Activated CD8-positive, alpha-beta T cell treated with anti-CD3 and anti-CD28 coated beads, Interleukin-2, amount 10 ng/mL, durations not matched to agents 7 days and 5 days (primary cell): ENCODE data around the gene UBC. TPM values are rescaled to one million over a fixed set of nuclear protein-coding genes. Genes with fewer than 3 reads are reported as not detected.
"Not testable (repeated sequence)": the region's sequence is repeated elsewhere in the genome, so short reads cannot be mapped to it uniquely, and the experiment has no call there.

Experiments
- ATAC-seq: fragments of 150-1000 bp; cut with Tn5 transposase; one replicate; pipeline ENCODE4 v1.10.0; 2021; ENCODE audit warnings: moderate library complexity
- CTCF ChIA-PET: fragments of 350-600 bp; sonication (Branson Sonifier 250); formaldehyde crosslinking; loops from one replicate; lab custom pipeline; 2021; ENCODE audit warnings: antibody characterized with exemption; lab: Charles Lee
- POLR2A ChIA-PET: fragments of 350-600 bp; sonication (Branson Sonifier 250); formaldehyde crosslinking; loops from one replicate; lab custom pipeline; 2021; ENCODE audit warnings: antibody characterized with exemption; lab: Charles Lee
- DNase-seq: peaks from one replicate; pipeline ENCODE4 v3.0.0-alpha.2; 2020
- H3K27ac Mint-ChIP-seq: one replicate; pipeline ENCODE4 v1.8.0; 2021; ENCODE audit warnings: mild to moderate bottlenecking, mixed read lengths
- H3K27me3 Mint-ChIP-seq: one replicate; pipeline ENCODE4 v1.8.0; 2021; ENCODE audit warnings: low read depth, mixed read lengths
- H3K36me3 Mint-ChIP-seq: one replicate; pipeline ENCODE4 v1.8.0; 2021; ENCODE audit warnings: low read depth, mixed read lengths
- H3K4me1 Mint-ChIP-seq: one replicate; pipeline ENCODE4 v1.8.0; 2021; ENCODE audit warnings: low read depth, mixed read lengths
- H3K4me3 Mint-ChIP-seq: one replicate; pipeline ENCODE4 v1.8.0; 2021; ENCODE audit warnings: mild to moderate bottlenecking, mixed read lengths
- H3K9me3 Mint-ChIP-seq: one replicate; pipeline ENCODE4 v1.8.0; 2022; ENCODE audit warnings: mixed read lengths; ENCODE audit not compliant: insufficient read depth
- total RNA-seq, 2 experiments: library from RNA; stranded (reverse); gene quantifications; one replicate each; pipeline ENCODE4 v1.2.3, GENCODE V29; 2021

UBC gene
- total RNA-seq, 2 experiments from 2014 or later = 974 to 998 TPM

GRCh38 chr12:124900345-124900795 lies 14.1 kb downstream of the UBC start:
- POLR2A ChIA-PET = interaction anchor here (0.6 kb wide), 1 partner anchor 147 kb away, joined by 3 read pairs; no protein-coding TSS in a partner anchor
- H3K4me3 Mint-ChIP-seq, H3K27ac Mint-ChIP-seq, ATAC-seq, H3K27me3 Mint-ChIP-seq, H3K9me3 Mint-ChIP-seq, DNase-seq, H3K36me3 Mint-ChIP-seq: not testable (repeated sequence)
- CTCF ChIA-PET = interaction anchor here (0.9 to 1.8 kb wide), 3 partner anchors 20 to 89 kb away, joined by 3 to 7 read pairs (median 3); no protein-coding TSS in a partner anchor
- H3K4me1 Mint-ChIP-seq = peaks cover 15% of the 10 kb centered on the region

GRCh38 chr12:124898923-124899294 lies 15.5 kb downstream of the UBC start:
- Mint-ChIP-seq H3K9me3 (no peaks in the 10 kb centered on the region), H3K36me3 (no peaks in the 10 kb centered on the region), H3K27me3 (peaks cover 3% of the 10 kb centered on the region), H3K4me3 (no peak overlapping the region), H3K27ac (no peak overlapping the region), H3K4me1 (peaks cover 15% of the 10 kb centered on the region)
- no peak for ATAC-seq
- ChIA-PET POLR2A (interaction anchor here (1.0 kb wide), 1 partner anchor 15 kb away, joined by 3 read pairs; the partner anchor contains the start of gene UBC), CTCF (no interaction called here)
- DNase-seq = no peak

GRCh38 chr12:124898200-124898922 lies 16.1 kb downstream of the UBC start:
- Mint-ChIP-seq H3K36me3 (no peaks in the 10 kb centered on the region), H3K27ac (no peak overlapping the region), H3K9me3 (no peaks in the 10 kb centered on the region), H3K27me3 (peaks cover 3% of the 10 kb centered on the region), H3K4me1 (peaks cover 15% of the 10 kb centered on the region), H3K4me3 (peak overlapping the region; percentile 10)
- peak; percentile 80 for DNase-seq
- CTCF ChIA-PET = no interaction called here
- POLR2A ChIA-PET = no interaction called here
- ATAC-seq = peak; percentile 93

GRCh38 chr12:124896461-124896860 lies 18.0 kb downstream of the UBC start:
- H3K4me3 Mint-ChIP-seq = no peak overlapping the region
- CTCF ChIA-PET = interaction anchor here (1.1 to 2.1 kb wide), 2 partner anchors 10 to 45 kb away, joined by 3 to 13 read pairs; no protein-coding TSS in a partner anchor

GRCh38 chr12:124893792-124894516 lies 20.5 kb downstream of the UBC start:
- ChIA-PET CTCF (interaction anchor here (1.0 kb wide), 1 partner anchor 12 kb away, joined by 6 read pairs; no protein-coding TSS in a partner anchor), POLR2A (no interaction called here)
- Mint-ChIP-seq H3K4me3 (no peak overlapping the region), H3K27ac (no peak overlapping the region), H3K27me3 (no peaks in the 10 kb centered on the region), H3K4me1 (peaks cover 13% of the 10 kb centered on the region), H3K36me3 (no peaks in the 10 kb centered on the region), H3K9me3 (no peaks in the 10 kb centered on the region)
- no peak for DNase-seq
- no peak for ATAC-seq

More at GRCh38 chr12:124896461-124896860, 18.0 kb downstream of the UBC start:
- DNase-seq (no peak), ATAC-seq (no peak)
- no peaks in the 10 kb centered on the region for H3K9me3 Mint-ChIP-seq
- H3K27me3 Mint-ChIP-seq = peaks cover 3% of the 10 kb centered on the region
- H3K4me1 Mint-ChIP-seq = peaks cover 15% of the 10 kb centered on the region
- no peaks in the 10 kb centered on the region for H3K36me3 Mint-ChIP-seq
- POLR2A ChIA-PET = no interaction called here
- no peak overlapping the region for H3K27ac Mint-ChIP-seq

GRCh38 chr12:124888260-124888659 lies 26.2 kb downstream of the UBC start:
- POLR2A ChIA-PET = no interaction called here
- H3K4me3 Mint-ChIP-seq = no peak overlapping the region
- no peaks in the 10 kb centered on the region for H3K27me3 Mint-ChIP-seq
- ATAC-seq (no peak), DNase-seq (no peak)
- no peaks in the 10 kb centered on the region for H3K9me3 Mint-ChIP-seq
- H3K4me1 Mint-ChIP-seq = no peaks in the 10 kb centered on the region
- no peaks in the 10 kb centered on the region for H3K36me3 Mint-ChIP-seq
- CTCF ChIA-PET = interaction anchor here (1.4 to 2.0 kb wide), 2 partner anchors 18 to 52 kb away, joined by 4 to 10 read pairs; no protein-coding TSS in a partner anchor
- no peak overlapping the region for H3K27ac Mint-ChIP-seq

- H3K4me3 Mint-ChIP-seq, H3K36me3 Mint-ChIP-seq, DNase-seq, H3K27me3 Mint-ChIP-seq, POLR2A ChIA-PET, ATAC-seq, H3K4me1 Mint-ChIP-seq, H3K27ac Mint-ChIP-seq, H3K9me3 Mint-ChIP-seq: not testable (repeated sequence)
- CTCF ChIA-PET = interaction anchor here (1.4 to 2.0 kb wide), 2 partner anchors 18 to 53 kb away, joined by 4 to 10 read pairs; no protein-coding TSS in a partner anchor
Measured at GRCh38 chr12:124887766-124888165, 26.7 kb downstream of the UBC start.

- H3K27me3 Mint-ChIP-seq = no peaks in the 10 kb centered on the region
- no peaks in the 10 kb centered on the region for H3K36me3 Mint-ChIP-seq
- no peak overlapping the region for H3K4me3 Mint-ChIP-seq
- DNase-seq (no peak), ATAC-seq (no peak)
- no peak overlapping the region for H3K27ac Mint-ChIP-seq
- no peaks in the 10 kb centered on the region for H3K9me3 Mint-ChIP-seq
- CTCF ChIA-PET = no interaction called here
- POLR2A ChIA-PET = no interaction called here
- peaks cover 12% of the 10 kb centered on the region for H3K4me1 Mint-ChIP-seq
Measured at GRCh38 chr12:124884587-124885438, 29.6 kb downstream of the UBC start.

GRCh38 chr12:124883263-124884130 lies 31.0 kb downstream of the UBC start:
- ChIA-PET CTCF (no interaction called here), POLR2A (no interaction called here)
- DNase-seq (no peak), ATAC-seq (no peak)
- no peaks in the 10 kb centered on the region for H3K9me3 Mint-ChIP-seq
- H3K4me1 Mint-ChIP-seq = peaks cover 12% of the 10 kb centered on the region
- no peaks in the 10 kb centered on the region for H3K36me3 Mint-ChIP-seq
- H3K27me3 Mint-ChIP-seq = no peaks in the 10 kb centered on the region
- peak overlapping the region; percentile 68 for H3K27ac Mint-ChIP-seq
- H3K4me3 Mint-ChIP-seq = no peak overlapping the region

GRCh38 chr12:124881123-124881522 lies 33.3 kb downstream of the UBC start:
- ChIA-PET CTCF (interaction anchor here (3.0 kb wide), 1 partner anchor 26 kb away, joined by 16 read pairs; no protein-coding TSS in a partner anchor), POLR2A (no interaction called here)
- ATAC-seq = peak; percentile 37
- no peaks in the 10 kb centered on the region for H3K36me3 Mint-ChIP-seq
- peaks cover 12% of the 10 kb centered on the region for H3K4me1 Mint-ChIP-seq
- DNase-seq = no peak
- peaks cover 2% of the 10 kb centered on the region for H3K27me3 Mint-ChIP-seq
- no peaks in the 10 kb centered on the region for H3K9me3 Mint-ChIP-seq
- H3K27ac Mint-ChIP-seq = peak overlapping the region; percentile 63
- no peak overlapping the region for H3K4me3 Mint-ChIP-seq
